Urinary bladder (tissue), 4 donors: ENCODE measurements around the gene DCAF6. TPM values are rescaled to one million over a fixed set of nuclear protein-coding genes. Genes with fewer than 3 reads are reported as not detected.

ENCODE experiments used
- DNase-seq: peaks from one replicate; pipeline ENCODE4 v3.0.0-alpha.2; 2015; ENCODE audit errors: extremely low spot score
- H3K27ac ChIP-seq: one replicate; pipeline ENCODE4 v1.5.1; 2013; ENCODE audit warnings: low read depth, mild to moderate bottlenecking, moderate library complexity
- H3K36me3 ChIP-seq: one replicate; pipeline ENCODE4 v1.6.1; 2013; ENCODE audit warnings: mild to moderate bottlenecking, moderate library complexity; ENCODE audit not compliant: insufficient read depth
- H3K4me1 ChIP-seq: one replicate; pipeline ENCODE4 v1.6.1; 2013; ENCODE audit warnings: mild to moderate bottlenecking, moderate library complexity; ENCODE audit not compliant: insufficient read depth
- H3K4me3 ChIP-seq: one replicate; pipeline ENCODE4 v1.5.1; 2013; ENCODE audit warnings: low read depth, low read length
- WGBS: extraction: QIAGEN DNeasy Blood & Tissue Kit; methylation state at CpG from one replicate; pipeline ENCODE4 v1.1.7; 2013; 5-methylcytosine and 5-hydroxymethylcytosine counted together
- polyA plus RNA-seq: library from polyadenylated mRNA; stranded (reverse); fragments of 200-250 nt; gene quantifications from one replicate; pipeline ENCODE4 v1.2.3, GENCODE V29; 2013
- total RNA-seq: library from RNA; depleted of rRNA; stranded (reverse); fragments of >200 nt; gene quantifications from one replicate; pipeline ENCODE4 v1.2.3, GENCODE V29; 2014
- donor health status: healthy with polysubstance abuse.
- donor health status: healthy.

DCAF6 gene
- total and polyA plus RNA-seq, 2 donors, result 39.3 to 114 TPM

- no peaks in the 10 kb centered on the region for H3K4me1 ChIP-seq
These were observed 2.7 kb upstream of the DCAF6 start for GRCh38 chr1:167933788-167934187.

GRCh38 chr1:167934426-167935215, 1.9 kb upstream of the DCAF6 start:
- no peaks in the 10 kb centered on the region for H3K4me1 ChIP-seq
- WGBS, result 13% methylated on average over 4 of the region's 4 CpGs
- DNase-seq, result no peak
- H3K4me3 ChIP-seq, result peak overlapping the region; percentile 55
- no peaks in the 10 kb centered on the region for H3K36me3 ChIP-seq
- H3K27ac ChIP-seq, result peak overlapping the region; percentile 95

More at GRCh38 chr1:167933788-167934187, 2.7 kb upstream of the DCAF6 start:
- DNase-seq, result no peak
- no peaks in the 10 kb centered on the region for H3K36me3 ChIP-seq
- no peak overlapping the region for H3K4me3 ChIP-seq
- WGBS, result 62% methylated on average over 4 of the region's 4 CpGs
- no peak overlapping the region for H3K27ac ChIP-seq

- Histone ChIP-seq H3K27ac (peak overlapping the region; percentile 95), H3K4me1 (no peaks in the 10 kb centered on the region), H3K36me3 (no peaks in the 10 kb centered on the region), H3K4me3 (peak overlapping the region; percentile 55)
- peak; percentile 31 for DNase-seq
- under 1% methylated on average over 45 of the region's 45 CpGs for WGBS
These were observed 1.0 kb upstream of the DCAF6 start for GRCh38 chr1:167935216-167936067.

- peak within 1 kb of the TSS; percentile 91 for H3K4me3 ChIP-seq
- H3K4me1 ChIP-seq, result no peaks in the 10 kb centered on the region
- under 1% methylated on average over 51 of the region's 51 CpGs for WGBS
- peak; percentile 60 for DNase-seq
- H3K27ac ChIP-seq, result peak within 1 kb of the TSS; percentile 97
- no peaks in the 10 kb centered on the region for H3K36me3 ChIP-seq
These were observed 636 bp downstream of the DCAF6 start, which contains the start of gene MPC2 for GRCh38 chr1:167936930-167937708. Gene MPC2 (minus strand): TSS chr1:167937072. CDS start chr1:167935841, 1,231 bp downstream.

GRCh38 chr1:167937709-167938010, 1.2 kb downstream of the DCAF6 start:
- no peak for DNase-seq
- peak overlapping the region; percentile 91 for H3K4me3 ChIP-seq
- 1% methylated on average over 5 of the region's 5 CpGs for WGBS
- no peaks in the 10 kb centered on the region for H3K4me1 ChIP-seq
- H3K36me3 ChIP-seq, result no peaks in the 10 kb centered on the region
- H3K27ac ChIP-seq, result peak overlapping the region; percentile 97

GRCh38 chr1:167938080-167938636, 1.7 kb downstream of the DCAF6 start:
- Histone ChIP-seq H3K4me1 (no peaks in the 10 kb centered on the region), H3K27ac (no peak overlapping the region), H3K36me3 (no peaks in the 10 kb centered on the region), H3K4me3 (peak overlapping the region; percentile 13)
- DNase-seq, result no peak
- 48% methylated on average over 5 of the region's 5 CpGs for WGBS

- 95% methylated on average over 2 of the region's 2 CpGs for WGBS
- Histone ChIP-seq H3K27ac (no peak overlapping the region), H3K4me3 (no peak overlapping the region), H3K4me1 (no peaks in the 10 kb centered on the region), H3K36me3 (no peaks in the 10 kb centered on the region)
- no peak for DNase-seq
These were observed 3.8 kb downstream of the DCAF6 start for GRCh38 chr1:167940264-167940663.

GRCh38 chr1:167943541-167943940, 7.1 kb downstream of the DCAF6 start:
- WGBS, result 90% methylated on average over 9 of the region's 9 CpGs
- Histone ChIP-seq H3K27ac (no peak overlapping the region), H3K36me3 (no peaks in the 10 kb centered on the region), H3K4me3 (no peak overlapping the region), H3K4me1 (peaks cover 2% of the 10 kb centered on the region)
- no peak for DNase-seq

- DNase-seq, result no peak
- WGBS, result 89% methylated on average over 2 of the region's 2 CpGs
These were observed 11.2 kb downstream of the DCAF6 start for GRCh38 chr1:167947733-167948132.

GRCh38 chr1:167949785-167950184, 13.3 kb downstream of the DCAF6 start:
- H3K27ac ChIP-seq, result no peak overlapping the region
- H3K36me3 ChIP-seq, result peaks cover 2% of the 10 kb centered on the region
- DNase-seq, result no peak
- 71% methylated on average over 3 of the region's 3 CpGs for WGBS
- no peak overlapping the region for H3K4me3 ChIP-seq
- H3K4me1 ChIP-seq, result peaks cover 2% of the 10 kb centered on the region

More at GRCh38 chr1:167947733-167948132, 11.2 kb downstream of the DCAF6 start:
- Histone ChIP-seq H3K4me3 (no peak overlapping the region), H3K36me3 (no peaks in the 10 kb centered on the region), H3K4me1 (peaks cover 2% of the 10 kb centered on the region), H3K27ac (no peak overlapping the region)

- Histone ChIP-seq H3K4me3 (no peak overlapping the region), H3K4me1 (peaks cover 2% of the 10 kb centered on the region), H3K27ac (no peak overlapping the region), H3K36me3 (peaks cover 2% of the 10 kb centered on the region)
- 45% methylated on average over 1 of the region's 1 CpG for WGBS
- DNase-seq, result no peak
These were observed 14.1 kb downstream of the DCAF6 start for GRCh38 chr1:167950569-167950968.

GRCh38 chr1:167955915-167956314, 19.4 kb downstream of the DCAF6 start:
- Histone ChIP-seq H3K36me3 (peaks cover 2% of the 10 kb centered on the region), H3K4me3 (no peak overlapping the region), H3K27ac (no peak overlapping the region), H3K4me1 (no peaks in the 10 kb centered on the region)
- 98% methylated on average over 2 of the region's 2 CpGs for WGBS
- no peak for DNase-seq

- H3K4me1 ChIP-seq, result no peaks in the 10 kb centered on the region
- peaks cover 2% of the 10 kb centered on the region for H3K36me3 ChIP-seq
- no peak overlapping the region for H3K4me3 ChIP-seq
- no peak overlapping the region for H3K27ac ChIP-seq
- DNase-seq, result no peak
These were observed 21.2 kb downstream of the DCAF6 start for GRCh38 chr1:167957710-167958109.
